HepG2 (cell line): ENCODE results near the gene TNFSF13. TPM values are rescaled to one million over a fixed set of nuclear protein-coding genes. Genes with fewer than 3 reads are reported as not detected.

Experiments
- ARID2 ChIP-seq: sonication (generic); formaldehyde crosslinking; IDR thresholded peaks from 2 replicates; pipeline ENCODE4 v1.8.1; 2022; ENCODE audit warnings: mild to moderate bottlenecking, missing genetic modification reagents, borderline replicate concordance
- CENPX ChIP-seq: sonication (generic); formaldehyde crosslinking; IDR thresholded peaks from 2 replicates; pipeline ENCODE4 v1.9.0; 2021; ENCODE audit warnings: mild to moderate bottlenecking, missing genetic modification reagents, moderate library complexity
- DPF2 ChIP-seq: sonication (generic); formaldehyde crosslinking; IDR thresholded peaks from 2 replicates; pipeline ENCODE4 v1.4.0; 2020; ENCODE audit warnings: mild to moderate bottlenecking, low read depth, missing genetic modification reagents, borderline replicate concordance
- GPBP1L1 ChIP-seq: sonication (generic); formaldehyde crosslinking; IDR thresholded peaks from 2 replicates; pipeline ENCODE4 v1.5.0; 2020; ENCODE audit warnings: mild to moderate bottlenecking, missing genetic modification reagents
- HDAC1 ChIP-seq: sonication (generic); formaldehyde crosslinking; IDR thresholded peaks from 2 replicates; pipeline ENCODE4 v1.5.1; 2020; ENCODE audit warnings: mild to moderate bottlenecking, missing genetic modification reagents
- JARID2 ChIP-seq: sonication (generic); formaldehyde crosslinking; IDR thresholded peaks from 2 replicates; pipeline ENCODE4 v1.8.1; 2023; ENCODE audit warnings: missing genetic modification reagents, inconsistent platforms; ENCODE audit not compliant: insufficient replicate concordance
- KLF12 ChIP-seq: sonication (generic); formaldehyde crosslinking; IDR thresholded peaks from 2 replicates; pipeline ENCODE4 v1.4.0; 2020; ENCODE audit warnings: missing genetic modification reagents, borderline replicate concordance
- MXD1 ChIP-seq: sonication (generic); formaldehyde crosslinking; IDR thresholded peaks from 2 replicates; pipeline ENCODE4 v1.4.0; 2020; ENCODE audit warnings: mild to moderate bottlenecking, missing genetic modification reagents
- MYC ChIP-seq: sonication (generic); formaldehyde crosslinking; IDR thresholded peaks from 2 replicates; pipeline ENCODE4 v1.9.0; 2021; ENCODE audit warnings: missing genetic modification reagents, borderline replicate concordance
- NCOA5 ChIP-seq: sonication (generic); formaldehyde crosslinking; IDR thresholded peaks from 2 replicates; pipeline ENCODE4 v1.4.0; 2020; ENCODE audit warnings: missing genetic modification reagents
- SALL1 ChIP-seq: sonication (generic); formaldehyde crosslinking; IDR thresholded peaks from 2 replicates; pipeline ENCODE4 v1.8.0; 2022; ENCODE audit warnings: mild to moderate bottlenecking, missing genetic modification reagents
- SRF ChIP-seq: IDR thresholded peaks from 2 replicates; pipeline ENCODE4 v1.6.1; 2011; ENCODE audit warnings: mild to moderate bottlenecking, low read depth, low read length, moderate library complexity
- SRY ChIP-seq: sonication (generic); formaldehyde crosslinking; IDR thresholded peaks from 2 replicates; pipeline ENCODE4 v1.8.0; 2022; ENCODE audit warnings: mild to moderate bottlenecking, missing genetic modification reagents
- TARDBP ChIP-seq: sonication (generic); formaldehyde crosslinking; IDR thresholded peaks from 2 replicates; pipeline ENCODE4 v1.8.0; 2022; ENCODE audit warnings: mild to moderate bottlenecking, missing genetic modification reagents
- TFE3 ChIP-seq: IDR thresholded peaks from 2 replicates; pipeline ENCODE4 v1.6.1; 2016
- TP53 ChIP-seq: sonication (generic); formaldehyde crosslinking; conservative IDR thresholded peaks from 2 replicates; pipeline ENCODE4 v1.4.0; 2020; ENCODE audit warnings: missing genetic modification reagents
- ZBTB4 ChIP-seq: sonication (generic); formaldehyde crosslinking; IDR thresholded peaks from 2 replicates; pipeline ENCODE4 v1.4.0; 2020; ENCODE audit warnings: missing genetic modification reagents, mild to moderate bottlenecking, borderline replicate concordance
- ZFP36L2 ChIP-seq: sonication (generic); formaldehyde crosslinking; IDR thresholded peaks from 2 replicates; pipeline ENCODE4 v1.4.0; 2020; ENCODE audit warnings: missing genetic modification reagents
- ZNF557 ChIP-seq: sonication (generic); formaldehyde crosslinking; IDR thresholded peaks from 2 replicates; pipeline ENCODE4 v1.4.0; 2020; ENCODE audit warnings: missing genetic modification reagents
- ZNF747 ChIP-seq: sonication (generic); formaldehyde crosslinking; IDR thresholded peaks from 2 replicates; pipeline ENCODE4 v1.8.1; 2023; ENCODE audit warnings: missing genetic modification reagents, mild to moderate bottlenecking, borderline replicate concordance
- ZNF749 ChIP-seq: sonication (generic); formaldehyde crosslinking; IDR thresholded peaks from 2 replicates; pipeline ENCODE4 v1.8.0; 2022; ENCODE audit warnings: mild to moderate bottlenecking, missing genetic modification reagents, moderate library complexity, borderline replicate concordance
- ZNF800 ChIP-seq: sonication (generic); formaldehyde crosslinking; IDR thresholded peaks from 2 replicates; pipeline ENCODE4 v1.4.0; 2020; ENCODE audit warnings: missing genetic modification reagents
- polyA plus RNA-seq, 8 experiments: library from polyadenylated mRNA; depleted of rRNA in 3 of 8; stranded (reverse) in 7 of 8; unstranded in 1 of 8; fragments of >200 nt; fragmentation: Illumina TruSeq in 4 of 8; extraction: Trizol in 4 of 8; gene quantifications; 2 replicates each; pipeline versions ENCODE4 v1.2.1 to v1.2.3, GENCODE V29; 2011 to 2016; ENCODE audit warnings: low read depth in 4 of 8, missing spikeins in 1 of 8, mixed read lengths in 1 of 8; ENCODE audit not compliant: insufficient read depth in 1 of 8
- total RNA-seq, 5 experiments: library from RNA; depleted of rRNA; stranded (reverse); fragments of >200 nt; fragmentation: Illumina TruSeq; extraction: Trizol; gene quantifications; 2 replicates each; pipeline ENCODE4 v1.2.3, GENCODE V29; 2016; ENCODE audit warnings: low read depth in 1 of 5

Gene TNFSF13
- total and polyA plus RNA-seq, 2 of the 13 experiments (the other 11 are each of a cell fraction or from before 2014, with no cell fraction given) = 2.5 to 3.3 TPM

GRCh38 chr17:7572588-7573323 lies 14.2 kb downstream of the TNFSF13 start (continued):
- TF ChIP-seq CENPX (CRISPR knock-in tag) = no peak
- no peak for TF ChIP-seq MYC (CRISPR knock-in tag)
- peak; percentile 25; the same call in 1 of the 2 replicates for TF ChIP-seq SRF
- peak; percentile 77; the same call in 1 of the 2 replicates for TF ChIP-seq SRY
- no peak for TF ChIP-seq ZNF557 (CRISPR knock-in tag)
- TF ChIP-seq HDAC1 (CRISPR knock-in tag) = no peak; the same call in none of the 2 replicates
- no peak for TF ChIP-seq ZFP36L2 (CRISPR knock-in tag)
- no peak; the same call in 1 of the 2 replicates for TF ChIP-seq SALL1 (CRISPR knock-in tag)
- no peak for TF ChIP-seq TFE3 (CRISPR knock-in tag)
- TF ChIP-seq ZBTB4 (CRISPR knock-in tag) = no peak
- no peak for TF ChIP-seq TP53
- TF ChIP-seq ZNF749 (CRISPR knock-in tag) = no peak
- no peak for TF ChIP-seq DPF2 (CRISPR knock-in tag)
- peak; percentile 97 for TF ChIP-seq ZNF747
- TF ChIP-seq TARDBP = no peak
- no peak for TF ChIP-seq KLF12 (CRISPR knock-in tag)
- no peak for TF ChIP-seq ARID2
- no peak for TF ChIP-seq GPBP1L1 (CRISPR knock-in tag)
- TF ChIP-seq NCOA5 (CRISPR knock-in tag) = no peak
- no peak for TF ChIP-seq ZNF800 (CRISPR knock-in tag)
- peak; percentile 75 for TF ChIP-seq MXD1 (CRISPR knock-in tag)
- peak; percentile 59 for TF ChIP-seq JARID2
